ENCODE data around the gene CAMTA1.

Gene CAMTA1

GRCh38 chr1:7012461-7012924 is 227.2 kb downstream of the CAMTA1 start:
- TF ChIP-seq CTCF (IDR thresholded peaks at IDR 0.05; ENCODE audit: borderline replicate concordance, insufficient read depth, low read depth, low read length): no peak
- H3K4me3 ChIP-seq (ENCODE audit: low read depth, low read length): no peak overlapping the region

- no peak for TF ChIP-seq CTCF (IDR thresholded peaks at IDR 0.05; ENCODE audit: borderline replicate concordance, insufficient read depth, low read depth, low read length)
- no peak overlapping the region for H3K4me3 ChIP-seq (ENCODE audit: low read depth, low read length)
Measured at GRCh38 chr1:7013833-7014639, 228.8 kb downstream of the CAMTA1 start.

- no peak for TF ChIP-seq CTCF (IDR thresholded peaks at IDR 0.05; ENCODE audit: borderline replicate concordance, insufficient read depth, low read depth, low read length)
- no peak overlapping the region for H3K4me3 ChIP-seq (ENCODE audit: low read depth, low read length)
Measured at GRCh38 chr1:7014640-7014930, 229.3 kb downstream of the CAMTA1 start.

GRCh38 chr1:7015022-7015421 is 229.8 kb downstream of the CAMTA1 start:
- TF ChIP-seq CTCF (IDR thresholded peaks at IDR 0.05; ENCODE audit: borderline replicate concordance, insufficient read depth, low read depth, low read length): no peak

GRCh38 chr1:7018351-7018750 is 233.1 kb downstream of the CAMTA1 start:
- no peak overlapping the region for H3K4me3 ChIP-seq (ENCODE audit: low read depth, low read length)
- TF ChIP-seq CTCF (IDR thresholded peaks at IDR 0.05; ENCODE audit: borderline replicate concordance, insufficient read depth, low read depth, low read length): no peak

More at GRCh38 chr1:7015022-7015421, 229.8 kb downstream of the CAMTA1 start:
- no peak overlapping the region for H3K4me3 ChIP-seq (ENCODE audit: low read depth, low read length)

GRCh38 chr1:7018826-7019225 is 233.6 kb downstream of the CAMTA1 start:
- TF ChIP-seq CTCF (IDR thresholded peaks at IDR 0.05; ENCODE audit: borderline replicate concordance, insufficient read depth, low read depth, low read length): no peak

GRCh38 chr1:7019510-7019909 is 234.3 kb downstream of the CAMTA1 start:
- H3K4me3 ChIP-seq (ENCODE audit: low read depth, low read length): no peak overlapping the region
- TF ChIP-seq CTCF (IDR thresholded peaks at IDR 0.05; ENCODE audit: borderline replicate concordance, insufficient read depth, low read depth, low read length): no peak

More at GRCh38 chr1:7018826-7019225, 233.6 kb downstream of the CAMTA1 start:
- no peak overlapping the region for H3K4me3 ChIP-seq (ENCODE audit: low read depth, low read length)
